Liver (tissue), 3 donors: Measurements from ENCODE around the gene IL1RL1.

Experiments
- CTCF ChIP-seq: fragments of 150-350 bp; IDR thresholded peaks from 2 replicates; pipeline ENCODE4 v1.5.1; 2017; ENCODE audit warnings: improper control_type of control experiment, low read depth, low read length; ENCODE audit not compliant: missing input control
- EGR1 ChIP-seq, 2 donors: IDR thresholded peaks; 2 replicates each; pipeline ENCODE4 v1.6.1; 2016 to 2018; ENCODE audit warnings: antibody characterized with exemption in 2 of 2, low read depth in 2 of 2
- FOXA2 ChIP-seq: IDR thresholded peaks from 2 replicates; pipeline ENCODE4 v1.6.1; 2016; ENCODE audit warnings: antibody characterized with exemption
- GABPA ChIP-seq, 2 donors: IDR thresholded peaks in 1 of 2; conservative IDR thresholded peaks in 1 of 2; 2 replicates each; pipeline ENCODE4 v1.6.1; 2016; ENCODE audit warnings: antibody characterized with exemption in 2 of 2, mild to moderate bottlenecking in 1 of 2, moderate library complexity in 1 of 2
- HNF4A ChIP-seq, 2 donors: conservative IDR thresholded peaks; 2 replicates each; pipeline ENCODE4 v1.6.1; 2016; ENCODE audit warnings: antibody characterized with exemption in 2 of 2, mild to moderate bottlenecking in 2 of 2
- JUND ChIP-seq, 2 donors: IDR thresholded peaks; 2 replicates each; pipeline ENCODE4 v1.6.1; 2016; ENCODE audit warnings: antibody characterized with exemption in 2 of 2
- NR2F2 ChIP-seq: IDR thresholded peaks from 2 replicates; pipeline ENCODE4 v1.6.1; 2016; ENCODE audit warnings: antibody characterized with exemption
- RAD21 ChIP-seq, 2 donors: IDR thresholded peaks; 2 replicates each; pipeline ENCODE4 v1.6.1; 2016; ENCODE audit warnings: antibody characterized with exemption in 2 of 2, mild to moderate bottlenecking in 2 of 2
- REST ChIP-seq: IDR thresholded peaks from 2 replicates; pipeline ENCODE4 v1.6.1; 2016; ENCODE audit warnings: antibody characterized with exemption, mild to moderate bottlenecking
- TAF1 ChIP-seq: conservative IDR thresholded peaks from 2 replicates; pipeline ENCODE4 v1.6.1; 2016; ENCODE audit warnings: antibody characterized with exemption, mild to moderate bottlenecking
- YY1 ChIP-seq: IDR thresholded peaks from 2 replicates; pipeline ENCODE4 v1.6.1; 2016; ENCODE audit warnings: antibody characterized with exemption, mild to moderate bottlenecking
- TF ChIP-seq, protein P1 (sequence below): IDR thresholded peaks from 2 replicates; pipeline ENCODE4 v1.6.1; 2016; ENCODE audit warnings: antibody characterized with exemption
- donor health status: healthy.
- donor health status: healthy.

- TF ChIP-seq CTCF (no peak), FOXA2 (no peak), TAF1 (no peak), REST (no peak), EGR1 (IDR thresholded peaks at IDR 0.05; ENCODE audit: low read depth in 2 of 2) (no peak), YY1 (no peak), JUND (IDR thresholded peaks at IDR 0.05) (no peak), RAD21 (IDR thresholded peaks at IDR 0.05) (no peak), HNF4A (conservative IDR thresholded peaks at IDR 0.05) (no peak), NR2F2 (no peak), GABPA (IDR thresholded peaks at IDR 0.05 in 1 of 2, conservative IDR thresholded peaks at IDR 0.05 in 1 of 2) (no peak)
- TF ChIP-seq, protein P1, sequence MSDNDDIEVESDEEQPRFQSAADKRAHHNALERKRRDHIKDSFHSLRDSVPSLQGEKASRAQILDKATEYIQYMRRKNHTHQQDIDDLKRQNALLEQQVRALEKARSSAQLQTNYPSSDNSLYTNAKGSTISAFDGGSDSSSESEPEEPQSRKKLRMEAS, result no peak
These were observed 45.4 kb downstream of the IL1RL1 start for GRCh38 chr2:102356741-102357140.
